Naive B cell (primary cell): ENCODE measurements around the gene OBP2B. TPM values are rescaled to one million over a fixed set of nuclear protein-coding genes. Genes with fewer than 3 reads are reported as not detected.

Experiments
- ATAC-seq, 2 donors: fragments of 150-1000 bp; cut with Tn5 transposase; 2 replicates each; pipeline ENCODE4 v1.10.0; 2021; ENCODE audit warnings: low read depth in 2 of 2, mild to moderate bottlenecking in 2 of 2, moderate library complexity in 2 of 2
- DNase-seq: peaks from one replicate; pipeline ENCODE4 v3.0.0; 2022
- H3K27ac Mint-ChIP-seq, 6 donors: one replicate each; pipeline ENCODE4 v1.8.0; 2020 to 2022; ENCODE audit warnings: mild to moderate bottlenecking in 6 of 6, mixed read lengths in 6 of 6, moderate library complexity in 5 of 6, inconsistent platforms in 2 of 6
- H3K27me3 Mint-ChIP-seq, 3 donors: one replicate each; pipeline ENCODE4 v1.8.0; 2021 to 2022; ENCODE audit warnings: mixed read lengths in 3 of 3, mild to moderate bottlenecking in 1 of 3
- H3K36me3 Mint-ChIP-seq, 2 donors: one replicate each; pipeline ENCODE4 v1.8.0; 2020 to 2022; ENCODE audit warnings: mixed read lengths in 2 of 2, inconsistent platforms in 1 of 2, mild to moderate bottlenecking in 1 of 2
- H3K4me1 Mint-ChIP-seq, 3 donors: one replicate each; pipeline ENCODE4 v1.8.0; 2020 to 2022; ENCODE audit warnings: mixed read lengths in 3 of 3, inconsistent platforms in 1 of 3, mild to moderate bottlenecking in 1 of 3, moderate library complexity in 1 of 3
- H3K4me3 Mint-ChIP-seq, 8 donors: one replicate each; pipeline ENCODE4 v1.8.0; 2020 to 2022; ENCODE audit warnings: mild to moderate bottlenecking in 8 of 8, mixed read lengths in 8 of 8, moderate library complexity in 8 of 8, inconsistent platforms in 2 of 8
- H3K9me3 Mint-ChIP-seq, 7 donors: one replicate each; pipeline ENCODE4 v1.8.0; 2020 to 2022; ENCODE audit warnings: mixed read lengths in 7 of 7, mild to moderate bottlenecking in 5 of 7, inconsistent platforms in 2 of 7, moderate library complexity in 1 of 7
- polyA plus RNA-seq, 6 donors: library from polyadenylated mRNA; unstranded; fragments of 300-500 nt; fragmentation: Illumina TruSeq; gene quantifications; one replicate each; pipeline ENCODE4 v1.2.3, GENCODE V29; 2021; ENCODE audit warnings: low read depth in 6 of 6

Gene OBP2B
- polyA plus RNA-seq, 6 donors from 2014 or later: not detected

DNA sequence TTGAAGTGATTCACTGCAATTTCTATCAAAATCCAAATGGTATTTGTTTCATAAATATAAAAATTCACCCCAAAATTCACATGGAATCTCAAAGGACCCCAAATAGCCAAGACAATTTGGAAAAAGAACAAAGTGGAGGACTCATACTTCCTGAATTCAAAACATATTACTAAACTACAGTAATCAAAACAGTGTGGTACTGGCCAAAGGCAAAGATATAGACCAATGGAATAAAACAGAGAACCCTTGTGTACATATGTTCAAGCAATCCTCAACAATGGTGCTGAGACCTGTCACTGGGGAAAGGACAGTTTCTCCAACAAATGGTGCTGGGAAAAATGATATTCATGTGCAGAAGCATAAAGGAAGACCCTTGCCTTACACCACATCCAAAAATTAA is 14.0 kb downstream of the OBP2B start:
- H3K27ac Mint-ChIP-seq: no peak overlapping the region
- peaks cover 2 to 6% (median 5%) of the 10 kb centered on the region in 3 donors for H3K4me1 Mint-ChIP-seq
- peaks cover 0 to under 1% of the 10 kb centered on the region in 2 donors for H3K36me3 Mint-ChIP-seq
- peaks cover 23 to 53% (median 31%) of the 10 kb centered on the region in 3 donors for H3K27me3 Mint-ChIP-seq
- peaks cover 2 to 7% (median 3%) of the 10 kb centered on the region in 7 donors for H3K9me3 Mint-ChIP-seq
- no peak for ATAC-seq
- H3K4me3 Mint-ChIP-seq: no peak overlapping the region
- no peak for DNase-seq

DNA sequence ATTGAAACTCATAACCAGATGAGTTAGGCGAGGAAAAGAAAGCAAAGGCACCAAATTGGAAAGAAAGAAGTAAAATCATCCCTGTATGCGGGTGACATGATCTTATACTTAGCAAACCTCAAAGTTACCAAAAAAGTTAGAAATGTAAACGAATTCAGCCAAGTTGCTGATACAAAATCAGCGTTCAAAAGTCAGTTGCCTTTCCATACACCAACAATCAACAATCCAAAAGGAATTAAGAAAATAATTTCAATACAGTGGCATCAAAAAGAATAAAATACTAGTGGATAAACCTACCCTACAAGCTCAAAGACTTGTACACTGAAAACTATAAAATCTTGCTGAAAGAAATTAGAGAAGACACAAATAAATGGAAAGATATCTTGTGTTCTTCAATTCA is 14.5 kb downstream of the OBP2B start:
- Mint-ChIP-seq H3K27ac (no peak overlapping the region), H3K27me3 (peaks cover 22 to 49% (median 27%) of the 10 kb centered on the region in 3 donors), H3K9me3 (peaks cover 0 to 7% (median 3%) of the 10 kb centered on the region in 7 donors), H3K36me3 (no peaks in the 10 kb centered on the region), H3K4me1 (peaks cover 0 to 5% (median 4%) of the 10 kb centered on the region in 3 donors), H3K4me3 (no peak overlapping the region)
- ATAC-seq (no peak), DNase-seq (no peak)

DNA sequence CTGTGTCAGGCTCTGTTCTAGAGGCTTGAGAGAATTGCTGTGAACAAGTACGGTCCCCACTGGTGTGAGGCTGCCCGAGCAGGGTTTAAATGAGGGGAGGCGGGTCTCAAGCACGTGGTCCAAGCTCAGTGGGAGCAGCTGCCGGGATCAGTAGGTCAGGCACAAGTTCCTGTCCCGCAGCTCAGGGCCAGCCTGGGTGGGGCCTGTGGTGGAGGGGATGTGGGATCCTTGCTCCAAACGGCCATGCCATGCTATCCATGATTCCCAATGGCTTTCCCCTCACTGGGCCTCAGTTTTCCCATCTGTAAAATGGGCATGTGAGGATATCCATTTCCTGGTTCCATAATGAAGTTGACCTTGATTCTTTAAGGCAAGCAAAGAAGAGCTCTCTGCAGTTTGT is 17.1 kb downstream of the OBP2B start:
- peaks cover 0 to 7% (median 3%) of the 10 kb centered on the region in 7 donors for H3K9me3 Mint-ChIP-seq
- no peak overlapping the region for H3K4me3 Mint-ChIP-seq
- peaks cover 13 to 50% (median 35%) of the 10 kb centered on the region in 3 donors for H3K27me3 Mint-ChIP-seq
- peaks cover 0 to 4% (median 0%) of the 10 kb centered on the region in 3 donors for H3K4me1 Mint-ChIP-seq
- ATAC-seq: no peak
- no peak for DNase-seq
- no peak overlapping the region for H3K27ac Mint-ChIP-seq
- no peaks in the 10 kb centered on the region for H3K36me3 Mint-ChIP-seq

DNA sequence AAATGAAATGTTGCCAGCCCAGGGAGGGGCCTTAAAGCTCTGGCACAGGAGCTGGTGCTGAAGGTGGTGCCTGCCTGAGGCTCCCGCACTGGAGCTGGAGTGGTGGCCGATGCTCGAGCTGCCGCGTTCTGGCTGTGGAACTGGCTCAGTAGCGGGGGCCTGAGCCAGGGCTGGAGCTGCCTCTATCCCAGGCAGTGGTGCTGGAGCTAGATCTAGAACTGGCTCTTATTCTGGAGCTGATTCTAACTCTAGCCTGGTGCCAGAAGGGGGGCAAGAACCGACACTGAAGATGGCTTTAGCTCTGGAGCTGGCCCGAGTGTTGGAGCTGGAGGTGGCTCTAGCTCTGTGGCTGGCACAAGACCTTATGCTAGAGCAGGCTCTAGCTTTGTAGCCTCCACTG is 19.2 kb downstream of the OBP2B start:
- Mint-ChIP-seq H3K4me3 (no peak overlapping the region), H3K9me3 (peaks cover 0 to 6% (median under 1%) of the 10 kb centered on the region in 7 donors), H3K4me1 (peaks cover 5 to 10% (median 8%) of the 10 kb centered on the region in 3 donors), H3K27me3 (peaks cover 14 to 41% (median 35%) of the 10 kb centered on the region in 3 donors), H3K36me3 (no peaks in the 10 kb centered on the region), H3K27ac (no peak overlapping the region)
- ATAC-seq: no peak
- DNase-seq: no peak

DNA sequence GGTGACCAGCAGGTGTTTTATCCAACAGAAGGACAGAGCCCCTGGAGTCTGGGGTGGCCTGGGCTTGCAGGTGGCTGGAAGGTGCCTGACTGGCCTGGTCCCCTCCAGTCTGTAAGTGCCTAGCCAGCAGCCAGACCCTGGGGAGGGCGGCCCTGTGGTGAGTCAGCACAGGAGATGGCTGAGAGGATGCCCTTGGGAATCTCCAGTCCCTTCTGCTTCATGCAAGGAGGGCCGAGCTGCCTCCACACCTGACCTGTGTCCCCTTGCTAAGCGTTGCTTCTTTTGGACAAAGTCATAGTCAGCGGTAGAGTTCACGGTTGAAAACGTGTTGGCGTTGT is 20.2 kb downstream of the OBP2B start:
- no peaks in the 10 kb centered on the region for H3K9me3 Mint-ChIP-seq
- H3K4me3 Mint-ChIP-seq: no peak overlapping the region
- peaks cover 16 to 43% (median 27%) of the 10 kb centered on the region in 3 donors for H3K27me3 Mint-ChIP-seq
- DNase-seq (no peak), ATAC-seq (no peak)
- no peaks in the 10 kb centered on the region for H3K36me3 Mint-ChIP-seq
- peaks cover 5 to 10% (median 9%) of the 10 kb centered on the region in 3 donors for H3K4me1 Mint-ChIP-seq
- H3K27ac Mint-ChIP-seq: no peak overlapping the region

DNA sequence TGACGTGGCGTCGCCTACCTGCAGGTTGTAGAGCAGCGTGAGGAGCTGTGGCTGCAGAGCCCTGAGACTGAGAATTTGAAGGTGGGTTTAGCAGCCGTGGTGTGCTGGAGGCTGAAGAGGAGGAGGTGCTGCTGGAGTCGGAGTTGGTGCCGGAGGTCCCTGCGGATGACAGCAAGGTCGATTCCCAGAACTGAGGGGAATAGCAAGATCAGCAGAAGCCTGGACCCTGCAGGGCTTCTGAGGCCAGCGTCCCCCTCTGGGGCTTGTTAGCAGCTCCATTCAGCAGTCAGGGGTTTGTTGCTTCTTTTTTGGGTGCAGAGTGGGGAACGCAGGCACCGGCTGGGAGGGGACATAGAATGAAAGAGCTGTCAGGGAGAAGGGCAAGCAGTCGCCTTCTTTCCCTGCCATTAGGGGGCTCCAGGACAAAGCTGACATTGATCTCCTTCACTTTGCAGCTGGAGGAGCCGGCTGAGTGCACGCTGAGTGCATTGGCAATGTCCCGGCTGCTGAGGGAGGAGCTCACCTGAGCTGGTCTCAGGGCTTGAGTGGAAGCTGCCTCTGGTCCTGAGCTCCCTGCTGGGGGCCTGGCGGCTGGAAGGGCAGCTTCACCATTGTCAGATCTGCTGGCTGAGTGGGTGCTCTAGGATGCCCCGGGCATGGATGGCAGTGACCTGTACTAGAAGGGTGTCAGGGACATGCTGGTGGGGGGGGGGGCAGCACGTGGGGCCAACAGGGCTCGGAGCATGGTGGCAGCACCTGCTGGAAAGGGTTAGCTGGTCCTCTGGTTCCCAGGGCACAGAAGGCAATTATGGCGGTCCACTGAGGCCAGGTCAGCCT is 20.8 kb downstream of the OBP2B start:
- Mint-ChIP-seq H3K9me3 (no peaks in the 10 kb centered on the region), H3K4me1 (peaks cover 5 to 10% (median 9%) of the 10 kb centered on the region in 3 donors), H3K27ac (peak overlapping the region in 1 of 6 donors; percentile 10), H3K36me3 (no peaks in the 10 kb centered on the region), H3K4me3 (no peak overlapping the region), H3K27me3 (peaks cover 15 to 42% (median 27%) of the 10 kb centered on the region in 3 donors)
- ATAC-seq (no peak), DNase-seq (no peak)

DNA sequence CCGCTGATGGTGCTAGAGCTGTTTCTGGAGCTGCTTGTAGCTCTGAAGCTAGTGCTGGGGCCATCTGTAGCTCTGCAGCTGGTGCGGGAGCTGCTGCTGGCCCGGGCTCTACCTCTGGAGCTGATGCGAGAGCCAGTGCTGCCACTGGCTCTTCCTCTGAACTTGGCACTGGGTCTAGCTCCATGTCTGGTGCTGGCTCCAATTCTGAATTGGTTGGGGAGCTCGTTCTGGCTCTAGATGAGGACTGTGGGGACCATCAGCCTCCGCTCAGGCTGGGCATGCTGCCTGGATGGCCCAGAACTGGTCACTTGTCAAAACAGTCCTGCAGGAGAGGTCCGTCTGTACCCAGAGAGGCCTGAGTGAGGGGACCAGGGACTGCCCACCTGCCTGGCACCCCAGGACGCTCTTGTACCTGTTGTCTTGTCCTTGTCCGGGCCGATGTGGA is 21.5 kb downstream of the OBP2B start:
- no peaks in the 10 kb centered on the region for H3K36me3 Mint-ChIP-seq
- H3K9me3 Mint-ChIP-seq: no peaks in the 10 kb centered on the region
- H3K27ac Mint-ChIP-seq: no peak overlapping the region
- ATAC-seq: no peak
- peaks cover 19 to 42% (median 32%) of the 10 kb centered on the region in 3 donors for H3K27me3 Mint-ChIP-seq
- H3K4me3 Mint-ChIP-seq: no peak overlapping the region
- H3K4me1 Mint-ChIP-seq: peaks cover 5 to 10% (median 9%) of the 10 kb centered on the region in 3 donors
- DNase-seq: no peak

DNA sequence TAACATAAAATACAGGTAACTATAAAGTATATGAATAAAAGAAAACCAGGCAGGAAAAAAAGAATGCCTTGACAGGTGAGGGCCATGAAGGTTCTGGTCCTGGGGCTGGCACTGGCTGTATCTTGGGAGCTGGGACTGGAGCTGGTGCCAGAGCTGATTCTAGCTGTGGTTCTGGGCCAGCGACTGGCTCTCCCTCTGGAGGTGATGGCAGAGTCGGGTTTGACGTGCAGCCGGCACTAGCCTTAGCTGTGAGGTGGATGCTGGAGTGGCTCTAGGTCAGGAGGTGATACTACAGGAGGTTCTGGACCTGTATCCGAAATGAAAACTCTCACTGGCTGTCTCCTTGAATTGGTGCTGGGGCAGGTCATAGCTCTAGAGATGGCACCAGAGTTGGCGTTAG is 22.3 kb downstream of the OBP2B start:
- no peaks in the 10 kb centered on the region for H3K36me3 Mint-ChIP-seq
- peaks cover 19 to 43% (median 31%) of the 10 kb centered on the region in 3 donors for H3K27me3 Mint-ChIP-seq
- peaks cover 5 to 10% (median 9%) of the 10 kb centered on the region in 3 donors for H3K4me1 Mint-ChIP-seq
- DNase-seq (no peak), ATAC-seq (no peak)
- no peak overlapping the region for H3K4me3 Mint-ChIP-seq
- peak overlapping the region in 2 of 6 donors; percentile 42 to 73 for H3K27ac Mint-ChIP-seq
- H3K9me3 Mint-ChIP-seq: no peaks in the 10 kb centered on the region

DNA sequence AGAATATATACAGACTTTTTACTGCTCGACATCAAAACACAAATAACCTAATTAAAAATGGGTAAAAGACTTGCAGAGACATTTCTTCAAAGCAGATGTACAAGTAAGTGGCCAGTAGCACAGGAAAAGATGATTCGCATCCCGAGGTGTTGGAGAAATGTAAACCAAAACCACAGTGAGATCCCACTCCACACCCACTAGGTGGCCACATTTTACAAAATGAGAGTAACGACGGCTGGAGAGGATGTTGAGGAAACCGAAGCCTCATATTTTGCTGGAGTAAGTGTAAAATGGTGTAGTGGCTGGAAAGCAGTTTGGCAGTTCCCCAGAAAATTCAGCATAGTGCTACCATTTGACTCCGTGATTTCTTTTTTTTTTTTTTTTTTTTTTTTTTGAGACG is 24.1 kb downstream of the OBP2B start:
- Mint-ChIP-seq H3K36me3 (no peaks in the 10 kb centered on the region), H3K27ac (peak overlapping the region in 2 of 6 donors; percentile 41 to 83), H3K4me1 (peaks cover 5 to 10% (median 9%) of the 10 kb centered on the region in 3 donors), H3K9me3 (no peaks in the 10 kb centered on the region), H3K27me3 (peaks cover 20 to 43% (median 31%) of the 10 kb centered on the region in 3 donors), H3K4me3 (no peak overlapping the region)
- ATAC-seq (peak; percentile 41 to 45), DNase-seq (no peak)

DNA sequence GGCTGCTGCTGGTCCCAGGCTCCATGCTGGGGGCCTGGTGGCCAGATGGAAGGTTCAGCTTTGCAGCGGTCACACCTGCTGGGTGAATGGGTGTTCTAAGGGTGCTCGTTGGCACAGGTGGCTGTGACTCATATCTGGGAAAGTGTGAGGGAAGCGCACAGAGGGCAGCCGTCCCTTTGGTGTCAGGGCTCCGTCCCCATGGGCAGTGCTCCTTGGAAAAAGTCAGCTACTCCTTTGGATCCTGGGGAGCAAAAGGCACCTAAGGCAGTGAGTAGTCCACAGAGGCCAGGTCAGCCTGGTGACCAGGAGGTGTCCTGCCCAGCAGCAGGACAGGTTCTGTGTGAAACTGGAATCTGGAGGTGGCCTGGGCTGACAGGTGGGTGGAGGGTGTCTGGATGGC is 26.9 kb downstream of the OBP2B start:
- DNase-seq: no peak
- ATAC-seq: no peak
- H3K4me1 Mint-ChIP-seq: peaks cover 5 to 9% (median 6%) of the 10 kb centered on the region in 3 donors
- H3K27me3 Mint-ChIP-seq: peaks cover 15 to 34% (median 23%) of the 10 kb centered on the region in 3 donors
- no peak overlapping the region for H3K4me3 Mint-ChIP-seq
- no peak overlapping the region for H3K27ac Mint-ChIP-seq
- no peaks in the 10 kb centered on the region for H3K36me3 Mint-ChIP-seq
- no peaks in the 10 kb centered on the region for H3K9me3 Mint-ChIP-seq

DNA sequence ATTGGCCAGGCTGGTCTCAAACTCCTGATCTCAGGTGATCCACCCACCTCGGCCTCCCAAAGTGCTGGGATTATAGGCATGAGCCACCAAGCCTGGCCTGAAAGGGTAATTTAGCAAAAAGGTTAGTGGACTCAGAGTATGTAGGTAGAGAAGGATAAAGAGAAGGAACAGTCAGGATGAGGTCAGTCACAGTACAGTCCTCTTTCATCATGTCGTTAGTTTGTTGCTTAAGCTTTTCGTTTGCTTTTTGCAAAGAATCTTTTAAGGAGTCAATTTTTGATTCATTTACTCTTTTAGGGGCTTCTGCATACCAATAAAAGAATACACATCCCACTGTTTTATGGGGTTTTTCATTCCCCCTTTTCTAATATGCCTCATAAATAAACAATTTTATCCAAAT is 27.5 kb downstream of the OBP2B start:
- ATAC-seq: no peak
- Mint-ChIP-seq H3K27ac (no peak overlapping the region), H3K4me3 (no peak overlapping the region), H3K9me3 (no peaks in the 10 kb centered on the region), H3K4me1 (peaks cover 5 to 9% (median 6%) of the 10 kb centered on the region in 3 donors), H3K27me3 (peaks cover 15 to 34% (median 23%) of the 10 kb centered on the region in 3 donors), H3K36me3 (no peaks in the 10 kb centered on the region)
- no peak for DNase-seq

DNA sequence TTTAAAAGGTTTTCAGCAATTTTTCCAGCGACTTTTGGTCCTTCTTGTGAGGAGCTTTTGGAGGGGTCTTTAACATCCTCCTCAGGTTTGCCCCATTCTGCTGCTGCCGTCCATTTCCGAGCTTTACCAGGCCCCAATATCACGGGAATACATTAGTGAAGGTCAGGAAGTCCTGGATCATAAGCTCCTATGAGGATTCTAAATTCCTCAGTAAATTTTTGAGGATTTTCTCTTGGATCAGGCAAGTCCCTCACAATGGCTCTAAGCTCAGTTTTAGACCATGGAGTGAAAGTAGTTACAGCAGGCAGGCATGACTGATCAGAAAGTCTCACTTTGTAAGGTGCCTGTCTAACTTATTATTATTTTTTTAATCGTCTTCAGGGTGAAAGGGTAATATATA is 28.1 kb downstream of the OBP2B start:
- Mint-ChIP-seq H3K4me1 (peaks cover 2 to 7% (median 2%) of the 10 kb centered on the region in 3 donors), H3K36me3 (no peaks in the 10 kb centered on the region), H3K4me3 (no peak overlapping the region), H3K27ac (no peak overlapping the region), H3K27me3 (peaks cover 15 to 34% (median 20%) of the 10 kb centered on the region in 3 donors), H3K9me3 (no peaks in the 10 kb centered on the region)
- no peak for ATAC-seq
- DNase-seq: no peak

DNA sequence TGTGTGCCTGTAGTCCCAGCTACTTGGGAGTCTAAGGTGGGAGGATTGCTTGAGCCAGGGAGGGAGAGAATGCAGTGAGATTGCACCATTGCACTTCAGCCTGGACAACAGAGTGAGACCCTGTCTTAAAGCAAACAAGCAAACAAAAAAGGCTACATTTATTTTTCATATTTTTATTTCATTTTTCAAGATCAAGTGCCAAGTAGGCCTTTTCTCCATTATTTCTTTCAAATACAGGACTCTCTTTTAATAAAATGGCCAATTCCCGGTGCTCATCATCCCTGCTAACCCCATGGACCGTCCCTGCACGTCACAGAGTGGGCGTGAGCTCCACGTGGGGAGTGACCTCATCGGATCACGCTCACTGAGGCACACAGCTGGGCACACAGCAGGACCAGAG is 36.0 kb downstream of the OBP2B start:
- no peak overlapping the region for H3K4me3 Mint-ChIP-seq
- H3K9me3 Mint-ChIP-seq: no peaks in the 10 kb centered on the region
- ATAC-seq (no peak), DNase-seq (no peak)
- H3K36me3 Mint-ChIP-seq: no peaks in the 10 kb centered on the region
- H3K27me3 Mint-ChIP-seq: peaks cover 13 to 28% (median 20%) of the 10 kb centered on the region in 3 donors
- H3K27ac Mint-ChIP-seq: no peak overlapping the region
- peaks cover 12 to 16% (median 14%) of the 10 kb centered on the region in 3 donors for H3K4me1 Mint-ChIP-seq
